GM12892 (cell line): ENCODE data around the gene ASB6.

Source experiments
- POLR2A ChIP-seq: IDR thresholded peaks from 2 replicates; pipeline ENCODE4 v1.6.1; 2011; ENCODE audit warnings: low read depth, low read length, control low read depth
- POLR2AphosphoS5 ChIP-seq: IDR thresholded peaks from 2 replicates; pipeline ENCODE4 v1.6.1; 2011; ENCODE audit warnings: low read depth, low read length, control low read depth

- TF ChIP-seq POLR2A (no peak), POLR2AphosphoS5 (no peak)
These were observed 54.3 kb downstream of the ASB6 start for GRCh38 chr9:129587487-129588262.
